Activated CD8-positive, alpha-beta T cell treated with anti-CD3 and anti-CD28 coated beads, Interleukin-2, amount 10 ng/mL, durations not matched to agents 7 days and 5 days (primary cell): ENCODE data around the gene CBLIF. TPM values are rescaled to one million over a fixed set of nuclear protein-coding genes. Genes with fewer than 3 reads are reported as not detected.
"Not testable (repeated sequence)": the region's sequence is repeated elsewhere in the genome, so short reads cannot be mapped to it uniquely, and the experiment has no call there.

Experiments
- ATAC-seq: fragments of 150-1000 bp; cut with Tn5 transposase; one replicate; pipeline ENCODE4 v1.10.0; 2021; ENCODE audit warnings: moderate library complexity
- CTCF ChIA-PET: fragments of 350-600 bp; sonication (Branson Sonifier 250); formaldehyde crosslinking; loops from one replicate; lab custom pipeline; 2021; ENCODE audit warnings: antibody characterized with exemption; lab: Charles Lee
- POLR2A ChIA-PET: fragments of 350-600 bp; sonication (Branson Sonifier 250); formaldehyde crosslinking; loops from one replicate; lab custom pipeline; 2021; ENCODE audit warnings: antibody characterized with exemption; lab: Charles Lee
- DNase-seq: peaks from one replicate; pipeline ENCODE4 v3.0.0-alpha.2; 2020
- H3K27ac Mint-ChIP-seq: one replicate; pipeline ENCODE4 v1.8.0; 2021; ENCODE audit warnings: mild to moderate bottlenecking, mixed read lengths
- H3K27me3 Mint-ChIP-seq: one replicate; pipeline ENCODE4 v1.8.0; 2021; ENCODE audit warnings: low read depth, mixed read lengths
- H3K36me3 Mint-ChIP-seq: one replicate; pipeline ENCODE4 v1.8.0; 2021; ENCODE audit warnings: low read depth, mixed read lengths
- H3K4me1 Mint-ChIP-seq: one replicate; pipeline ENCODE4 v1.8.0; 2021; ENCODE audit warnings: low read depth, mixed read lengths
- H3K4me3 Mint-ChIP-seq: one replicate; pipeline ENCODE4 v1.8.0; 2021; ENCODE audit warnings: mild to moderate bottlenecking, mixed read lengths
- H3K9me3 Mint-ChIP-seq: one replicate; pipeline ENCODE4 v1.8.0; 2022; ENCODE audit warnings: mixed read lengths; ENCODE audit not compliant: insufficient read depth
- total RNA-seq, 2 experiments: library from RNA; stranded (reverse); gene quantifications; one replicate each; pipeline ENCODE4 v1.2.3, GENCODE V29; 2021

CBLIF gene
- total RNA-seq, 2 experiments from 2014 or later, result not detected

GRCh38 chr11:59847626-59848025 is 2.3 kb upstream of the CBLIF start:
- H3K4me3 Mint-ChIP-seq, result no peak overlapping the region
- no peaks in the 10 kb centered on the region for H3K36me3 Mint-ChIP-seq
- H3K27me3 Mint-ChIP-seq, result no peaks in the 10 kb centered on the region
- no peak for ATAC-seq
- H3K4me1 Mint-ChIP-seq, result no peaks in the 10 kb centered on the region
- ChIA-PET POLR2A (no interaction called here), CTCF (no interaction called here)
- H3K9me3 Mint-ChIP-seq, result no peaks in the 10 kb centered on the region
- no peak for DNase-seq
- no peak overlapping the region for H3K27ac Mint-ChIP-seq

GRCh38 chr11:59846556-59846955 is 1.3 kb upstream of the CBLIF start:
- Mint-ChIP-seq H3K9me3 (no peaks in the 10 kb centered on the region), H3K36me3 (no peaks in the 10 kb centered on the region), H3K27ac (no peak overlapping the region), H3K4me1 (no peaks in the 10 kb centered on the region), H3K4me3 (no peak overlapping the region), H3K27me3 (no peaks in the 10 kb centered on the region)
- POLR2A ChIA-PET, result interaction anchor here (0.5 kb wide), 1 partner anchor 322 kb away, joined by 4 read pairs; no protein-coding TSS in a partner anchor
- ATAC-seq (no peak), DNase-seq (no peak)
- CTCF ChIA-PET, result interaction anchor here (1.1 kb wide), 1 partner anchor 8 kb away, joined by 3 read pairs; no protein-coding TSS in a partner anchor

- no peak overlapping the region for H3K27ac Mint-ChIP-seq
- DNase-seq (no peak), ATAC-seq (no peak)
- no peaks in the 10 kb centered on the region for H3K4me1 Mint-ChIP-seq
- no peaks in the 10 kb centered on the region for H3K9me3 Mint-ChIP-seq
- no peaks in the 10 kb centered on the region for H3K36me3 Mint-ChIP-seq
- POLR2A ChIA-PET, result no interaction called here
- CTCF ChIA-PET, result no interaction called here
- no peak overlapping the region for H3K4me3 Mint-ChIP-seq
- no peaks in the 10 kb centered on the region for H3K27me3 Mint-ChIP-seq
Measured at GRCh38 chr11:59842316-59842715, 3.0 kb downstream of the CBLIF start.

GRCh38 chr11:59841514-59841913 is 3.8 kb downstream of the CBLIF start:
- no peak for ATAC-seq
- H3K4me1 Mint-ChIP-seq, result no peaks in the 10 kb centered on the region
- peaks cover 2% of the 10 kb centered on the region for H3K27me3 Mint-ChIP-seq
- DNase-seq, result no peak
- CTCF ChIA-PET, result no interaction called here
- no peak overlapping the region for H3K27ac Mint-ChIP-seq
- H3K9me3 Mint-ChIP-seq, result no peaks in the 10 kb centered on the region
- POLR2A ChIA-PET, result no interaction called here
- H3K36me3 Mint-ChIP-seq, result no peaks in the 10 kb centered on the region
- no peak overlapping the region for H3K4me3 Mint-ChIP-seq

GRCh38 chr11:59839615-59840014 is 5.7 kb downstream of the CBLIF start:
- ChIA-PET CTCF (no interaction called here), POLR2A (no interaction called here)
- ATAC-seq, result no peak
- no peak overlapping the region for H3K4me3 Mint-ChIP-seq
- H3K4me1 Mint-ChIP-seq, result no peaks in the 10 kb centered on the region
- no peaks in the 10 kb centered on the region for H3K36me3 Mint-ChIP-seq
- no peak for DNase-seq
- H3K9me3 Mint-ChIP-seq, result no peaks in the 10 kb centered on the region
- H3K27me3 Mint-ChIP-seq, result peaks cover 2% of the 10 kb centered on the region
- no peak overlapping the region for H3K27ac Mint-ChIP-seq

- CTCF ChIA-PET, result no interaction called here
- H3K9me3 Mint-ChIP-seq, result no peaks in the 10 kb centered on the region
- no peaks in the 10 kb centered on the region for H3K36me3 Mint-ChIP-seq
- DNase-seq (no peak), ATAC-seq (no peak)
- peaks cover 2% of the 10 kb centered on the region for H3K27me3 Mint-ChIP-seq
- no peak overlapping the region for H3K27ac Mint-ChIP-seq
- POLR2A ChIA-PET, result no interaction called here
- peaks cover 5% of the 10 kb centered on the region for H3K4me1 Mint-ChIP-seq
- no peak overlapping the region for H3K4me3 Mint-ChIP-seq
Measured at GRCh38 chr11:59833602-59834001, 11.7 kb downstream of the CBLIF start.

GRCh38 chr11:59829358-59829757 is 15.9 kb downstream of the CBLIF start:
- ATAC-seq (no peak), DNase-seq (no peak)
- Mint-ChIP-seq H3K27ac (no peak overlapping the region), H3K4me1 (peaks cover 5% of the 10 kb centered on the region), H3K36me3 (no peaks in the 10 kb centered on the region), H3K27me3 (peaks cover 2% of the 10 kb centered on the region), H3K9me3 (no peaks in the 10 kb centered on the region), H3K4me3 (no peak overlapping the region)
- ChIA-PET CTCF (interaction anchor here (0.7 kb wide), 1 partner anchor 90 kb away, joined by 3 read pairs; no protein-coding TSS in a partner anchor), POLR2A (no interaction called here)

GRCh38 chr11:59822989-59823566 is 22.2 kb downstream of the CBLIF start:
- Mint-ChIP-seq H3K27me3 (peaks cover 2% of the 10 kb centered on the region), H3K4me1 (peaks cover 17% of the 10 kb centered on the region), H3K4me3 (no peak overlapping the region), H3K36me3 (no peaks in the 10 kb centered on the region), H3K9me3 (no peaks in the 10 kb centered on the region), H3K27ac (no peak overlapping the region)
- ATAC-seq (peak; percentile 82), DNase-seq (peak; percentile 58)
- CTCF ChIA-PET, result interaction anchor here (0.7 to 1.2 kb wide), 6 partner anchors 11 to 122 kb away, joined by 3 to 6 read pairs (median 4); no protein-coding TSS in a partner anchor
- POLR2A ChIA-PET, result no interaction called here

- Mint-ChIP-seq H3K4me1 (peaks cover 33% of the 10 kb centered on the region), H3K36me3 (no peaks in the 10 kb centered on the region), H3K4me3 (peak overlapping the region; percentile 23), H3K9me3 (no peaks in the 10 kb centered on the region), H3K27ac (peak overlapping the region; percentile 36), H3K27me3 (no peaks in the 10 kb centered on the region)
- no peak for DNase-seq
- no peak for ATAC-seq
- POLR2A ChIA-PET, result no interaction called here
- CTCF ChIA-PET, result interaction anchor here (2.2 kb wide), 1 partner anchor 100 kb away, joined by 8 read pairs; no protein-coding TSS in a partner anchor
Measured at GRCh38 chr11:59818572-59818971, 26.7 kb downstream of the CBLIF start.

- POLR2A ChIA-PET, H3K27ac Mint-ChIP-seq, H3K9me3 Mint-ChIP-seq, H3K27me3 Mint-ChIP-seq, H3K36me3 Mint-ChIP-seq, ATAC-seq, DNase-seq, H3K4me3 Mint-ChIP-seq: not testable (repeated sequence)
- CTCF ChIA-PET, result interaction anchor here (1.0 to 1.3 kb wide), 3 partner anchors 15 to 64 kb away, joined by 3 to 4 read pairs (median 4); partner anchors contain the start of gene STX3
- H3K4me1 Mint-ChIP-seq, result peaks cover 44% of the 10 kb centered on the region
Measured at GRCh38 chr11:59816434-59816833, 28.9 kb downstream of the CBLIF start.

- no peak overlapping the region for H3K4me3 Mint-ChIP-seq
- no peak for ATAC-seq
- no peak overlapping the region for H3K27ac Mint-ChIP-seq
- H3K36me3 Mint-ChIP-seq, result peaks cover 10% of the 10 kb centered on the region
- H3K4me1 Mint-ChIP-seq, result peaks cover 50% of the 10 kb centered on the region
- no peak for DNase-seq
- CTCF ChIA-PET, result interaction anchor here (1.3 kb wide), 1 partner anchor 61 kb away, joined by 3 read pairs; the partner anchor contains the start of gene STX3
- no peaks in the 10 kb centered on the region for H3K27me3 Mint-ChIP-seq
- no peaks in the 10 kb centered on the region for H3K9me3 Mint-ChIP-seq
- POLR2A ChIA-PET, result no interaction called here
Measured at GRCh38 chr11:59815754-59816153, 29.5 kb downstream of the CBLIF start.

GRCh38 chr11:59814021-59814420 is 31.3 kb downstream of the CBLIF start:
- H3K4me1 Mint-ChIP-seq, result peaks cover 53% of the 10 kb centered on the region
- H3K9me3 Mint-ChIP-seq, result no peaks in the 10 kb centered on the region
- DNase-seq, result no peak
- peak overlapping the region; percentile 50 for H3K27ac Mint-ChIP-seq
- H3K4me3 Mint-ChIP-seq, result peak overlapping the region; percentile 26
- H3K27me3 Mint-ChIP-seq, result no peaks in the 10 kb centered on the region
- no peak for ATAC-seq
- H3K36me3 Mint-ChIP-seq, result peaks cover 16% of the 10 kb centered on the region
- ChIA-PET POLR2A (no interaction called here), CTCF (interaction anchor here (0.7 kb wide), 1 partner anchor 105 kb away, joined by 3 read pairs; no protein-coding TSS in a partner anchor)
